SU-DHL-6 (cell line): Measurements from ENCODE around the gene CCNYL1.

Experiments used
- H2AFZ ChIP-seq: fragments of 200-600 bp; sonication (generic); 2 replicates; pipeline ENCODE4 v1.6.1; 2014; ENCODE audit warnings: low read depth, mild to moderate bottlenecking, moderate library complexity, mixed read lengths, antibody characterized with exemption, low read length; ENCODE audit not compliant: severe bottlenecking
- H3F3A ChIP-seq: fragments of 200-600 bp; shearing (Covaris generic); 2 replicates; pipeline ENCODE4 v1.6.0; 2016; ENCODE audit warnings: antibody characterized with exemption, mild to moderate bottlenecking; ENCODE audit not compliant: insufficient read depth
- H3K27ac ChIP-seq: fragments of 200-600 bp; sonication (generic); 2 replicates; pipeline ENCODE4 v1.5.1; 2016; ENCODE audit warnings: low read depth, mild to moderate bottlenecking, low read length, moderate library complexity, mixed read lengths
- H3K27me3 ChIP-seq: fragments of 200-600 bp; sonication (generic), shearing (Covaris generic); 2 replicates; pipeline ENCODE4 v1.6.0; 2014; ENCODE audit warnings: mild to moderate bottlenecking, low read length
- H3K36me3 ChIP-seq: fragments of 200-600 bp; sonication (generic); 2 replicates; pipeline ENCODE4 v1.6.1; 2014; ENCODE audit warnings: mild to moderate bottlenecking, low read length, mixed read lengths
- H3K4me2 ChIP-seq: fragments of 300-600, 200-600 bp; shearing (Covaris generic), sonication (generic); 2 replicates; pipeline ENCODE4 v1.6.0; 2014; ENCODE audit warnings: low read length, low read depth, mild to moderate bottlenecking; ENCODE audit not compliant: poor library complexity, severe bottlenecking
- H3K4me3 ChIP-seq: fragments of 200-600 bp; sonication (generic); 2 replicates; pipeline ENCODE4 v1.5.1; 2014; ENCODE audit warnings: antibody characterized with exemption, low read length, mild to moderate bottlenecking, mixed read lengths; ENCODE audit not compliant: insufficient read depth, poor library complexity, severe bottlenecking
- H3K79me2 ChIP-seq: fragments of 200-600 bp; sonication (generic); 2 replicates; pipeline ENCODE4 v1.6.1; 2014; ENCODE audit warnings: mild to moderate bottlenecking, low read length, moderate library complexity; ENCODE audit not compliant: insufficient read depth
- H3K9ac ChIP-seq: fragments of 200-600 bp; sonication (generic); 2 replicates; pipeline ENCODE4 v1.7.0; 2014; ENCODE audit warnings: mild to moderate bottlenecking, low read length
- H3K9me2 ChIP-seq: fragments of 200-600 bp; sonication (generic); replicated peaks from 2 replicates; pipeline ENCODE4 v1.6.1; 2014; ENCODE audit warnings: low read length; ENCODE audit not compliant: insufficient read depth
- H3K9me3 ChIP-seq: fragments of 200-600 bp; sonication (generic); 2 replicates; pipeline ENCODE4 v1.6.1; 2014; ENCODE audit warnings: low read length, mixed read lengths; ENCODE audit not compliant: insufficient read depth
- H4K20me1 ChIP-seq: fragments of 200-600 bp; sonication (generic); 2 replicates; pipeline ENCODE4 v1.6.1; 2014; ENCODE audit warnings: low read depth, mild to moderate bottlenecking, antibody characterized with exemption, low read length, moderate library complexity, mixed read lengths
- EZH2phosphoT487 ChIP-seq: fragments of 200-600 bp; sonication (generic), shearing (Covaris generic); conservative IDR thresholded peaks from 2 replicates; pipeline ENCODE4 v1.6.1; 2018; ENCODE audit warnings: mild to moderate bottlenecking, antibody characterized with exemption, low read length, moderate library complexity, mixed read lengths
- TF ChIP-seq, protein P1 (sequence below): fragments of 200-600 bp; sonication (generic); IDR thresholded peaks from one replicate; pipeline ENCODE4 v1.5.1; 2017; ENCODE audit warnings: antibody characterized with exemption, mild to moderate bottlenecking, low read length, moderate library complexity; ENCODE audit not compliant: insufficient read depth, poor library complexity, severe bottlenecking

Gene CCNYL1

DNA sequence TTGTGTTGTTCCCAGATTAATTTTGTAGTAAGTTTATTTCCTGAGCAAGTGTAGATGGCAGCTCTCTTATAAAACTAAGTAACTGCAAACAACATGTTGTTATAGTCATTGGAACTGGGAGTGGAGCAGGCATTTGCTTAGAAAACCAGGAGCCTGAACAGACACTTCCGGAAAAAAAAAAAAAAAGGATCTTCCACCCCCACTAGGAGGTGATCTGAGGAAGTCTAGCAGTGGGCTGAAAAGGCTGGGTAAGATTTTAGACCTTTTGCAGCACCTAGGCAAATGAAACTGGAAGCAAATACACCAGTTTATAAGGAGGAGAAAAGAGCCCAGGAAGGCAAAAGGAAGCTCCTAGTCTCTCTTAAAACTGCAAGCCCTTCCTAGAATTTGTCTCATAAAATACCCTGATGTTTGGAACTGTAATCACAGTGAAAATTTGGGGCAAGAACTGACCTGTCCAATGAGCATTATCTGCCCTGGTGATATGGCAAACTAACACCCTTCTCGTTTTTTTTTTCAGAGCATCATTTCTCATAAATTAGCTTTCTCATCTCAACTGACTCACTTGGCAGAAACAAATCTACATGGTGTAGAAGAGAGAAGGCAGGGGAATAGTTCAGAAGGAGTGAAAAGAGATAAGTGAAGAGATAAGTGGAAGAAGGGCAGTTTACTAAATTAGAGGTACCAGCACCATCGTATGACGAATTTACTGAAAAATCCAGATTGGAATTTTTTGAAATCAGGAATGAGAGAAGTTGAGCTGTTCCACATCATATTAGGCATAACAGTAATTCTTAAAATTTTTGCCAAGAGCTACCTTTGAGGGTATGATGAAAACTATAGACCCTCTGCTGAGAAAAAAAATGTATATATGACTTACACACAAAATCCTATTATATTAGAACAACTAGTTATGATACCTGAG is 4.2 kb upstream of the CCNYL1 start:
- Histone ChIP-seq H3K79me2 (0 out of 2 replicates have a peak, but pooled peaks cover 2% of the 10 kb centered on the region), H3K4me3 (no peak overlapping the region), H2AFZ (no peak overlapping the region), H3F3A (no peaks in the 10 kb centered on the region), H3K9me3 (no peaks in the 10 kb centered on the region), H4K20me1 (no peaks in the 10 kb centered on the region), H3K36me3 (no peaks in the 10 kb centered on the region), H3K27ac (no peak overlapping the region), H3K27me3 (no peaks in the 10 kb centered on the region), H3K4me2 (no peak overlapping the region), H3K9me2 (no peaks in the 10 kb centered on the region), H3K9ac (no peak overlapping the region)
- TF ChIP-seq, protein P1, sequence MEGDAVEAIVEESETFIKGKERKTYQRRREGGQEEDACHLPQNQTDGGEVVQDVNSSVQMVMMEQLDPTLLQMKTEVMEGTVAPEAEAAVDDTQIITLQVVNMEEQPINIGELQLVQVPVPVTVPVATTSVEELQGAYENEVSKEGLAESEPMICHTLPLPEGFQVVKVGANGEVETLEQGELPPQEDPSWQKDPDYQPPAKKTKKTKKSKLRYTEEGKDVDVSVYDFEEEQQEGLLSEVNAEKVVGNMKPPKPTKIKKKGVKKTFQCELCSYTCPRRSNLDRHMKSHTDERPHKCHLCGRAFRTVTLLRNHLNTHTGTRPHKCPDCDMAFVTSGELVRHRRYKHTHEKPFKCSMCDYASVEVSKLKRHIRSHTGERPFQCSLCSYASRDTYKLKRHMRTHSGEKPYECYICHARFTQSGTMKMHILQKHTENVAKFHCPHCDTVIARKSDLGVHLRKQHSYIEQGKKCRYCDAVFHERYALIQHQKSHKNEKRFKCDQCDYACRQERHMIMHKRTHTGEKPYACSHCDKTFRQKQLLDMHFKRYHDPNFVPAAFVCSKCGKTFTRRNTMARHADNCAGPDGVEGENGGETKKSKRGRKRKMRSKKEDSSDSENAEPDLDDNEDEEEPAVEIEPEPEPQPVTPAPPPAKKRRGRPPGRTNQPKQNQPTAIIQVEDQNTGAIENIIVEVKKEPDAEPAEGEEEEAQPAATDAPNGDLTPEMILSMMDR: no peak
- TF ChIP-seq EZH2phosphoT487: no peak

- Histone ChIP-seq H3K4me3 (peak overlapping the region; percentile 78), H3K9ac (peak overlapping the region; percentile 71), H3K27me3 (no peaks in the 10 kb centered on the region), H3K36me3 (no peaks in the 10 kb centered on the region), H4K20me1 (no peaks in the 10 kb centered on the region), H3F3A (no peaks in the 10 kb centered on the region), H2AFZ (peak overlapping the region; percentile 70), H3K4me2 (peak overlapping the region; percentile 69), H3K9me2 (no peaks in the 10 kb centered on the region), H3K79me2 (peaks cover 13% of the 10 kb centered on the region; the same call in 1 of the 2 replicates), H3K9me3 (no peaks in the 10 kb centered on the region), H3K27ac (peak overlapping the region; percentile 35; the same call in 1 of the 2 replicates)
- no peak for TF ChIP-seq EZH2phosphoT487
- TF ChIP-seq, protein P1: no peak
Observed at GRCh38 chr2:207711750-207712530, 500 bp downstream of the CCNYL1 start.

DNA sequence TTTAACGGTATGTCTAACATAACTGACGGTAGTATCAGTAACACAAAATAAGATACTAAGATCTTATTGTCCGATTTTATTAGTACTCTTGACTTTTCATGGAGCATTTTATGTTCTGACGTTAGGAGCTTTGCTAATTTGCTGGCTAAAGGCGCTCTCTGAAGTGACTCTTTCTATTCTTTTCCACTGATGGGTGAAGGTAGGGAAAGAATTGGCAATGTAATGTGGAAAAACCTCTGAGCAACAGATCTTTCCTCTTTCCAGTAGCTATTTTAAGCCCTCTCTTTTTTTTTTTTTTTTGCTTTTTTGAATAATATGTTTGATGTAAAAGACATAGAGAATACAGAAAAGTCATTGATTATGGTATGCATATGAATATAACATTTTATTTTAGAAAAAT is 4.6 kb downstream of the CCNYL1 start:
- Histone ChIP-seq H3K27ac (no peak overlapping the region), H3K27me3 (no peaks in the 10 kb centered on the region), H3K4me2 (no peak overlapping the region), H3K9me2 (no peaks in the 10 kb centered on the region), H4K20me1 (no peaks in the 10 kb centered on the region), H3F3A (no peaks in the 10 kb centered on the region), H2AFZ (no peak overlapping the region), H3K36me3 (no peaks in the 10 kb centered on the region), H3K9ac (no peak overlapping the region), H3K79me2 (peaks cover 13% of the 10 kb centered on the region; the same call in 1 of the 2 replicates), H3K9me3 (no peaks in the 10 kb centered on the region), H3K4me3 (no peak overlapping the region)
- TF ChIP-seq, protein P1: no peak
- no peak for TF ChIP-seq EZH2phosphoT487
